ENCODE data around the gene CIBAR2.

The CIBAR2 gene

DNA sequence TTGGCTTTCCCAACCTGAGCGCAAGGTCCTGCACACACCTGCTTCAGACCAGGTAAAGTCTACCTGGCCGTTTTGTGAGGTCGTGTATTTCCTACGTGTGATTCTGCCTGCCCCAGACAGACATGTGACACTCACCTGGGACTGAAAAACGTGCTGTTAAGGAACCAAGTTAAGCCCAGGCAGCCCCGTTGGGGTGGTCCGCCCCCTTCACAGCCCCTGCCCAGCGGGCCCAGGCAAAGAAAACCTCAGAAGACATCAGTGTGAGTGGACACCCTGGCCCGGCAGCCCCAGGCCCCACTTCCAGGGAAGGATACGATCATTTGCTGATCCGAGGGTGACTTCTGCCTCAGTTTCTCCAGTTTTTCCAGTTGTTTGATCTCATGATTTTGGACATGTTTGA is 4.7 kb downstream of the CIBAR2 start:
- Histone ChIP-seq H3K4me1 (ENCODE audit: insufficient read depth, low read length) (no peaks in the 10 kb centered on the region), H3K36me3 (ENCODE audit: insufficient read depth, low read length) (no peaks in the 10 kb centered on the region), H3K9me3 (ENCODE audit: control insufficient read depth, insufficient read depth, low read length) (no peaks in the 10 kb centered on the region), H3K9ac (ENCODE audit: low read depth, low read length) (no peak overlapping the region)

DNA sequence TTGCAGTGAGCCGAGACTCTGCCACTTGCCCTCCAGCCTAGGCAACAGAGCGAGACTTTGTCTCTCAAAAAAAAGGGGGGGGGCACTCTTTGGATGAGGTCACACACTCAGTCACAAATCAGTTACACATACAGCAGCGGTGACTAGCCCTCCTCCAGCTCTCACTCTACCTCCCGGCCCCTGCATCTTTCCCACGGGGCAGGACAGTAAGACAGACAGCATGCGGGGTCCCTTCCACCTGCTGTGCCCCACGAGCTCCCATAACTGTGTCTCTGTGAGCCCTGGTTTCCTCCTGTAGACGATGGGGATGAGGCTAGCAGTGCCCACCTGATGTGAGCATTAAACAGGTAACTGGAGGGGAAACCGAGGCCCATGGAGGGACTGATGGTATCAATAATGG is 5.2 kb downstream of the CIBAR2 start:
- Histone ChIP-seq H3K36me3 (ENCODE audit: insufficient read depth, low read length) (no peaks in the 10 kb centered on the region), H3K9me3 (ENCODE audit: control insufficient read depth, insufficient read depth, low read length) (no peaks in the 10 kb centered on the region), H3K9ac (ENCODE audit: low read depth, low read length) (no peak overlapping the region), H3K4me1 (ENCODE audit: insufficient read depth, low read length) (no peaks in the 10 kb centered on the region)

DNA sequence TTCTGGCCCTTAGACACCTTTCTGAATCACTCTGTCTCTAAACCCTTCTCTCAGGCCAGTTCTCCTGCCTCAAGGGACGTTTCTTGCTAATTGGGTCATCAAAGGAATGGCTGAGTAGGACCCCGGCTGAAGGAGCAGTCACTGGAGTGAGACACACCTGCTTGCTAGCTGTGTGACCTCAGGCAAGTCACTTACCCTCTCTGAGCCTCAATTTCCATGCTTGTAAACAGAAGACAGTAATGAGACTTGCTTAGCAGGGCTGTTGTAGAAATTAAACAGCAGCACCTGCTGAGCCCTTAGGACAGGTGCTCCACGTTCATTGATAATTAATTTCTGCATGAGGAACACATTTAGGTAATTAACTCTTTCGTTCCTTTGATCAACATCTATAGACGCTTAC is 6.8 kb downstream of the CIBAR2 start:
- Histone ChIP-seq H3K9me3 (ENCODE audit: control insufficient read depth, insufficient read depth, low read length) (no peaks in the 10 kb centered on the region), H3K36me3 (ENCODE audit: insufficient read depth, low read length) (no peaks in the 10 kb centered on the region), H3K9ac (ENCODE audit: low read depth, low read length) (no peak overlapping the region), H3K4me1 (ENCODE audit: insufficient read depth, low read length) (no peaks in the 10 kb centered on the region)

GRCh38 chr16:85104821-85105391 is 7.4 kb downstream of the CIBAR2 start:
- Histone ChIP-seq H3K36me3 (ENCODE audit: insufficient read depth, low read length) (no peaks in the 10 kb centered on the region), H3K9me3 (ENCODE audit: control insufficient read depth, insufficient read depth, low read length) (no peaks in the 10 kb centered on the region), H3K9ac (ENCODE audit: low read depth, low read length) (no peak overlapping the region), H3K4me1 (ENCODE audit: insufficient read depth, low read length) (no peaks in the 10 kb centered on the region)

DNA sequence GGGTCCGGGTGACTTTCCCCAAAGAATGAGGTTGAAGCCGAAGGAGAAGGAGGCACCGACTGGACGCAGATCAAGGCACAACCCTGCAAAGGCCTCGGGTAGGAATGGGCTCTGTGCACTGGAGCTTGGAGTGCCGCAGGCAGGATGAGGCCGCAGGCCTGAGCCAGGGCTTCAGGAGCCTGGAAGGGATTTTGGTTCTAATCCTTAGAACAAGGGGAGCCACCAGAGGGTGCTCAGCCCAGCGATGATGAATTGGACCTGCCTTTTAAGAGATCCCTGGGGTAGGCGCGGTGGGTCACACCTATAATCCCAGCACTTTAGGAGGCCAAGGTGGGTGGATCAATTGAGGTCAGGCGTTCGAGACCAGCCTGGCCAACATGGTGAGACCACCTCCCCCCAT is 8.1 kb downstream of the CIBAR2 start:
- Histone ChIP-seq H3K9me3 (ENCODE audit: control insufficient read depth, insufficient read depth, low read length) (no peaks in the 10 kb centered on the region), H3K36me3 (ENCODE audit: insufficient read depth, low read length) (no peaks in the 10 kb centered on the region), H3K4me1 (ENCODE audit: insufficient read depth, low read length) (no peaks in the 10 kb centered on the region), H3K9ac (ENCODE audit: low read depth, low read length) (no peak overlapping the region)

- no peaks in the 10 kb centered on the region for H3K36me3 ChIP-seq (ENCODE audit: insufficient read depth, low read length)
- H3K9ac ChIP-seq (ENCODE audit: low read depth, low read length) = no peak overlapping the region
Measured at GRCh38 chr16:85103114-85104079, 8.9 kb downstream of the CIBAR2 start.

DNA sequence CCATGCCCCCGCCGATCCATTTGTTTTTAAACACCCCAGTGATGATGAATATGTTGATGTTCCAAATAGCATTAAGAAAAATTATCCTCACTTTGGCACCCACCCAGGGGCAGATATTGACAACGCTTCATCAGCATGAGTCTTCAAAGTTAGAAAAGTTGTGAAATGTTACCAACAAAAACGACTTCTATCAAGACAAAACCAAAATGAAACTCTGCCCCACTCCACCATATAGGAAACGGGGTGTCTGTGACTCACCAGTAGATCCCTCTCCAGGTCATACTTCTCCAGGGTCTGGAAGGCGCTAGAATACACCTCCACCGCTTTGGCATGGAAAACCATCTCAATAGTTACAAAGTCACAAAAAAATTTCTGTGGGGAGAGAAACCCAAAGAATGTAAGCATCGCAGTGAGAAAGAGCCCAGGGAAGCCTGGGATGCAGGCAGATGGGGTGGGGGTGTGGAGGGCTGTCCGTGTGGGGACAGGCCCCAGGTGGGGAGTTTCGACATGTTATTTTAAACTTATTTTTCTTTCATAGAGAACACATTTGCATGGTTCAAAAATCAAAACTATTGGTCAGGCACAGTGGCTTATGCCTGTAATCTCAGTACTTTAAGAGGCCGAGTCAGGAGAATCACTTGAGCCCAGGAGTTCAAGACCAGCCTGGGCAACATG is 10.2 kb downstream of the CIBAR2 start:
- H3K9ac ChIP-seq (ENCODE audit: low read depth, low read length) = no peak overlapping the region
- H3K9me3 ChIP-seq (ENCODE audit: control insufficient read depth, insufficient read depth, low read length) = no peaks in the 10 kb centered on the region
- H3K4me1 ChIP-seq (ENCODE audit: insufficient read depth, low read length) = no peaks in the 10 kb centered on the region
- H3K36me3 ChIP-seq (ENCODE audit: insufficient read depth, low read length) = no peaks in the 10 kb centered on the region

More at GRCh38 chr16:85103114-85104079, 8.9 kb downstream of the CIBAR2 start:
- Histone ChIP-seq H3K4me1 (ENCODE audit: insufficient read depth, low read length) (no peaks in the 10 kb centered on the region), H3K9me3 (ENCODE audit: control insufficient read depth, insufficient read depth, low read length) (no peaks in the 10 kb centered on the region)

- H3K9ac ChIP-seq (ENCODE audit: low read depth, low read length) = no peak overlapping the region
- no peaks in the 10 kb centered on the region for H3K9me3 ChIP-seq (ENCODE audit: control insufficient read depth, insufficient read depth, low read length)
- no peaks in the 10 kb centered on the region for H3K36me3 ChIP-seq (ENCODE audit: insufficient read depth, low read length)
- no peaks in the 10 kb centered on the region for H3K4me1 ChIP-seq (ENCODE audit: insufficient read depth, low read length)
Measured at GRCh38 chr16:85100265-85100664, 12.0 kb downstream of the CIBAR2 start.

- Histone ChIP-seq H3K9ac (ENCODE audit: low read depth, low read length) (no peak overlapping the region), H3K36me3 (ENCODE audit: insufficient read depth, low read length) (no peaks in the 10 kb centered on the region), H3K4me1 (ENCODE audit: insufficient read depth, low read length) (no peaks in the 10 kb centered on the region; the same call in 1 of the 2 replicates), H3K9me3 (ENCODE audit: control insufficient read depth, insufficient read depth, low read length) (no peaks in the 10 kb centered on the region)
Measured at GRCh38 chr16:85098565-85098964, 13.7 kb downstream of the CIBAR2 start.

GRCh38 chr16:85096921-85097320 is 15.4 kb downstream of the CIBAR2 start:
- no peaks in the 10 kb centered on the region; the same call in 1 of the 2 replicates for H3K4me1 ChIP-seq (ENCODE audit: insufficient read depth, low read length)
- no peaks in the 10 kb centered on the region for H3K36me3 ChIP-seq (ENCODE audit: insufficient read depth, low read length)
- no peak overlapping the region for H3K9ac ChIP-seq (ENCODE audit: low read depth, low read length)
- no peaks in the 10 kb centered on the region for H3K9me3 ChIP-seq (ENCODE audit: control insufficient read depth, insufficient read depth, low read length)

DNA sequence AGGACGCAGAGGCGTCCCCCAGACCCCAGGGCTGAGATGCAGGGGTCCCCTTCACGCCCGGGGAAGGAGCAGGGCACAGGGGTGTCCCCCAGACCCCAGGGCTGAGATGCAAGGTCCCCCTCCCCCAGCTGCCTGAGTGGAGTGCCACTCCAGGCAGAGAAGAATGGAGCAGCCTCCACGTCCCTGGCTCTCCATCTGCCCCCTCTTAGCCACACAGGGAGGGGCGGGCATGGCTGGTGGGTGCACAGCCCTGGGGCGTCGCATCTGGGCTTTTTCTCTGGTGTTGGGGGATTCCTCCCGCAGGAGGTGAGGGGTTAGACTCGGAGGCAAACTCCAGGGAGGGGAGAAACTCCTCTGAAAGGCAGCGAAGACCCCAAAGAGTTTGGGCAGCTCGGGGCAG is 17.5 kb downstream of the CIBAR2 start:
- Histone ChIP-seq H3K36me3 (ENCODE audit: insufficient read depth, low read length) (no peaks in the 10 kb centered on the region), H3K4me1 (ENCODE audit: insufficient read depth, low read length) (no peaks in the 10 kb centered on the region; the same call in 1 of the 2 replicates), H3K9me3 (ENCODE audit: control insufficient read depth, insufficient read depth, low read length) (no peaks in the 10 kb centered on the region), H3K9ac (ENCODE audit: low read depth, low read length) (no peak overlapping the region)

- H3K4me1 ChIP-seq (ENCODE audit: insufficient read depth, low read length) = no peaks in the 10 kb centered on the region; the same call in 1 of the 2 replicates
- H3K9me3 ChIP-seq (ENCODE audit: control insufficient read depth, insufficient read depth, low read length) = no peaks in the 10 kb centered on the region
- H3K9ac ChIP-seq (ENCODE audit: low read depth, low read length) = no peak overlapping the region
- no peaks in the 10 kb centered on the region for H3K36me3 ChIP-seq (ENCODE audit: insufficient read depth, low read length)
Measured at GRCh38 chr16:85094176-85094805, 18.0 kb downstream of the CIBAR2 start.

GRCh38 chr16:85093705-85094104 is 18.6 kb downstream of the CIBAR2 start:
- no peaks in the 10 kb centered on the region for H3K9me3 ChIP-seq (ENCODE audit: control insufficient read depth, insufficient read depth, low read length)
- H3K9ac ChIP-seq (ENCODE audit: low read depth, low read length) = no peak overlapping the region
- no peaks in the 10 kb centered on the region; the same call in 1 of the 2 replicates for H3K4me1 ChIP-seq (ENCODE audit: insufficient read depth, low read length)
- no peaks in the 10 kb centered on the region for H3K36me3 ChIP-seq (ENCODE audit: insufficient read depth, low read length)

DNA sequence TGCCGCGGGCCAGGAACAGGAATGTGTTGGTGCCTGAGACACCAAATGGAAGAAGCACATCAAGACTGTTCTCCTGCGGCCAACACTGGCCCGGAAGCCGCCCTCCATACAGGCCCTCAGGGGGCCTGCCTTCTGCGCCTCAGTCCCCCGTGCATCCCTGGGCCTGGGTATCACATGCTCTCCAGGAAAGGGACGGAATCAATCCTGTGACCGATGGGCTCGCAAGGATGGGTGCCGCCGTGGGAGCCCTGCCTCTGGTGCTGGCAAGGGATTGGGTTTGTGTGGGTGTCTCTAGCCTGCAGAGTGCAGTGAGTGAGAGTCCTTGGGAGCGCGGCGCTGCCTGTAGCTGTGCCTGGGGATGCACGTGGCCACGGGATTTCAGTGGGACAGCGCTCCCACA is 19.4 kb downstream of the CIBAR2 start:
- H3K36me3 ChIP-seq (ENCODE audit: insufficient read depth, low read length) = no peaks in the 10 kb centered on the region
- no peaks in the 10 kb centered on the region for H3K9me3 ChIP-seq (ENCODE audit: control insufficient read depth, insufficient read depth, low read length)
- H3K9ac ChIP-seq (ENCODE audit: low read depth, low read length) = no peak overlapping the region
- H3K4me1 ChIP-seq (ENCODE audit: insufficient read depth, low read length) = no peaks in the 10 kb centered on the region; the same call in 1 of the 2 replicates

All from ES-I3 (cell line).